ENCODE results near the gene CACNG3.

DNA sequence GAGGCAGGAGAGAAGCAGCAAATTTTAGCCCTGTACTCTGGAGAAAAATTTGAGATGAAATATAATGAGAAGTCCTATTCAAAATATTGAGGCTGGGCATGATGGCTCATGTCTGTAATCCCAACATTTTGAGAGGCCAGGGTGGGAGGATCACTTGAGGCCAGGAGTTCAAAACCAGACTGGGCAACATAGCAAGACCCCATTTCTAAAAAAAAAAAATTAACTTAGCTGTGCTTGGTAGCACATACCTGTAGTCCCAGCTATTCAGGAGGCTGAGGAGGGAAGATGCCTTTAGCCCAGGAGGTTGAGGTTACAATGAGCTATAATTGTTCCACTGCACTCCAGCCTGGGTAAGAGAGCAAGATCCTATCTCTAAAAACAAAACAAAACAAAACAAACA lies 103.4 kb downstream of the CACNG3 start:
- TF ChIP-seq POLR2A (IDR thresholded peaks at IDR 0.05) (no peak), POLR2AphosphoS5 (IDR thresholded peaks at IDR 0.05) (no peak)
- TF ChIP-seq, protein P1, sequence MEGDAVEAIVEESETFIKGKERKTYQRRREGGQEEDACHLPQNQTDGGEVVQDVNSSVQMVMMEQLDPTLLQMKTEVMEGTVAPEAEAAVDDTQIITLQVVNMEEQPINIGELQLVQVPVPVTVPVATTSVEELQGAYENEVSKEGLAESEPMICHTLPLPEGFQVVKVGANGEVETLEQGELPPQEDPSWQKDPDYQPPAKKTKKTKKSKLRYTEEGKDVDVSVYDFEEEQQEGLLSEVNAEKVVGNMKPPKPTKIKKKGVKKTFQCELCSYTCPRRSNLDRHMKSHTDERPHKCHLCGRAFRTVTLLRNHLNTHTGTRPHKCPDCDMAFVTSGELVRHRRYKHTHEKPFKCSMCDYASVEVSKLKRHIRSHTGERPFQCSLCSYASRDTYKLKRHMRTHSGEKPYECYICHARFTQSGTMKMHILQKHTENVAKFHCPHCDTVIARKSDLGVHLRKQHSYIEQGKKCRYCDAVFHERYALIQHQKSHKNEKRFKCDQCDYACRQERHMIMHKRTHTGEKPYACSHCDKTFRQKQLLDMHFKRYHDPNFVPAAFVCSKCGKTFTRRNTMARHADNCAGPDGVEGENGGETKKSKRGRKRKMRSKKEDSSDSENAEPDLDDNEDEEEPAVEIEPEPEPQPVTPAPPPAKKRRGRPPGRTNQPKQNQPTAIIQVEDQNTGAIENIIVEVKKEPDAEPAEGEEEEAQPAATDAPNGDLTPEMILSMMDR (IDR thresholded peaks at IDR 0.05): no peak
